CD14-positive monocyte (primary cell): Measurements from ENCODE around the gene UBE2O. TPM values are rescaled to one million over a fixed set of nuclear protein-coding genes. Genes with fewer than 3 reads are reported as not detected.

ENCODE experiments used
- DNase-seq, 3 donors: peaks; one replicate each; pipeline ENCODE4 v3.0.0-alpha.2; 2011 to 2022
- H2AFZ ChIP-seq: 2 replicates; pipeline ENCODE4 v1.6.0; 2012; ENCODE audit warnings: mild to moderate bottlenecking, low read depth, low read length, inconsistent platforms; ENCODE audit not compliant: insufficient read depth, poor library complexity, severe bottlenecking
- H3K27ac ChIP-seq, 2 donors: 1 replicate in 1 of 2; 2 replicates in 1 of 2; pipeline ENCODE4 v1.5.1; 2012 to 2013; ENCODE audit warnings: low read length in 2 of 2, control low read depth in 1 of 2, inconsistent platforms in 1 of 2, low read depth in 1 of 2, mild to moderate bottlenecking in 1 of 2
- H3K27me3 ChIP-seq, 2 donors: one replicate each; pipeline versions ENCODE4 v1.6.0 to v1.6.1; 2011 to 2013; ENCODE audit warnings: low read length in 2 of 2; ENCODE audit not compliant: control insufficient read depth in 2 of 2, insufficient read depth in 2 of 2
- H3K36me3 ChIP-seq, 2 donors: replicated peaks in 1 of 2; 1 replicate in 1 of 2; 2 replicates in 1 of 2; pipeline versions ENCODE4 v1.5.1 to v1.6.1; 2012 to 2013; ENCODE audit warnings: low read length in 2 of 2, control low read depth in 1 of 2, inconsistent platforms in 1 of 2, mild to moderate bottlenecking in 1 of 2; ENCODE audit not compliant: insufficient read depth in 2 of 2, control insufficient read depth in 1 of 2
- H3K4me1 ChIP-seq, 2 donors: 1 replicate in 1 of 2; 2 replicates in 1 of 2; pipeline versions ENCODE4 v1.5.1 to v1.6.1; 2012 to 2013; ENCODE audit warnings: low read length in 2 of 2, control low read depth in 1 of 2, inconsistent platforms in 1 of 2, mild to moderate bottlenecking in 1 of 2, moderate library complexity in 1 of 2; ENCODE audit not compliant: insufficient read depth in 2 of 2, control insufficient read depth in 1 of 2
- H3K4me2 ChIP-seq: replicated peaks from 2 replicates; pipeline ENCODE3; 2012; ENCODE audit warnings: low read length, moderate library complexity, mild to moderate bottlenecking; ENCODE audit not compliant: poor library complexity, severe bottlenecking; ENCODE audit errors: extremely low read depth
- H3K4me3 ChIP-seq, 3 experiments: fragments of 200-600 bp in 1 of 3; sonication (generic) in 1 of 3; replicated peaks in 1 of 3; 1 replicate in 2 of 3; 2 replicates in 1 of 3; pipeline ENCODE4 v1.5.1; 2011 to 2013; ENCODE audit warnings: low read length in 3 of 3, mild to moderate bottlenecking in 3 of 3, control low read depth in 2 of 3, low read depth in 2 of 3, inconsistent platforms in 1 of 3, moderate library complexity in 1 of 3
- H3K79me2 ChIP-seq: 2 replicates; pipeline ENCODE4 v1.6.0; 2012; ENCODE audit warnings: mild to moderate bottlenecking, control low read depth, inconsistent platforms, low read length, moderate library complexity; ENCODE audit not compliant: insufficient read depth
- H3K9ac ChIP-seq: 2 replicates; pipeline ENCODE4 v1.6.0; 2017; ENCODE audit warnings: low read length, mild to moderate bottlenecking; ENCODE audit not compliant: insufficient read depth, poor library complexity, severe bottlenecking
- H3K9me3 ChIP-seq, 2 donors: replicated peaks in 1 of 2; 1 replicate in 1 of 2; 2 replicates in 1 of 2; pipeline versions ENCODE4 v1.5.1 to v1.6.1; 2012 to 2013; ENCODE audit warnings: low read length in 2 of 2, control low read depth in 1 of 2; ENCODE audit not compliant: control insufficient read depth in 1 of 2, insufficient read depth in 1 of 2
- H4K20me1 ChIP-seq: 2 replicates; pipeline ENCODE4 v1.6.0; 2012; ENCODE audit warnings: mild to moderate bottlenecking, low read length, control low read depth, moderate library complexity; ENCODE audit not compliant: insufficient read depth
- H3K27ac Mint-ChIP-seq, 7 donors: one replicate each; pipeline ENCODE4 v1.8.0; 2020; ENCODE audit warnings: mild to moderate bottlenecking in 7 of 7, mixed read lengths in 7 of 7, moderate library complexity in 6 of 7, inconsistent platforms in 2 of 7
- H3K27me3 Mint-ChIP-seq, 3 donors: one replicate each; pipeline ENCODE4 v1.8.0; 2021 to 2022; ENCODE audit warnings: low read depth in 3 of 3, mild to moderate bottlenecking in 3 of 3, mixed read lengths in 3 of 3, moderate library complexity in 3 of 3, inconsistent platforms in 1 of 3
- H3K36me3 Mint-ChIP-seq, 2 donors: one replicate each; pipeline ENCODE4 v1.8.0; 2020; ENCODE audit warnings: mixed read lengths in 2 of 2, inconsistent platforms in 1 of 2, mild to moderate bottlenecking in 1 of 2
- H3K4me1 Mint-ChIP-seq: one replicate; pipeline ENCODE4 v1.8.0; 2020; ENCODE audit warnings: mild to moderate bottlenecking, mixed read lengths
- H3K4me3 Mint-ChIP-seq, 2 donors: one replicate each; pipeline ENCODE4 v1.8.0; 2020; ENCODE audit warnings: mild to moderate bottlenecking in 2 of 2, mixed read lengths in 2 of 2, moderate library complexity in 1 of 2
- H3K9me3 Mint-ChIP-seq, 7 donors: one replicate each; pipeline ENCODE4 v1.8.0; 2020 to 2022; ENCODE audit warnings: mixed read lengths in 7 of 7, mild to moderate bottlenecking in 6 of 7, moderate library complexity in 6 of 7, inconsistent platforms in 2 of 7
- WGBS: methylation state at CpG from one replicate; pipeline ENCODE4 v1.1.5; 2013; ENCODE audit warnings: missing lambda C conversion rate; ENCODE audit not compliant: insufficient coverage; 5-methylcytosine and 5-hydroxymethylcytosine counted together
- intact Hi-C, 2 donors: fragments of 100-400 bp; cut with micrococcal nuclease; formaldehyde crosslinking; loops; one replicate each; pipeline versions ENCODE4 v1.15.0 to v1.15.1; 2023
- polyA plus RNA-seq, 3 donors: library from polyadenylated mRNA; depleted of rRNA in 1 of 3; unstranded in 2 of 3; stranded (reverse) in 1 of 3; fragments of 300-500 nt in 2 of 3; fragments of >200 nt in 1 of 3; fragmentation: Illumina TruSeq in 2 of 3; gene quantifications; 1 replicate in 2 of 3; 2 replicates in 1 of 3; pipeline ENCODE4 v1.2.3, GENCODE V29; 2012 to 2021
- TF ChIP-seq, protein P1 (sequence below): fragments of 200-600 bp; IDR thresholded peaks from one replicate; pipeline ENCODE4 v1.8.0; 2022; ENCODE audit warnings: antibody characterized with exemption, mild to moderate bottlenecking

Gene UBE2O
- polyA plus RNA-seq, 3 donors, result 1.3 to 15.1 (median 4.5) TPM

DNA sequence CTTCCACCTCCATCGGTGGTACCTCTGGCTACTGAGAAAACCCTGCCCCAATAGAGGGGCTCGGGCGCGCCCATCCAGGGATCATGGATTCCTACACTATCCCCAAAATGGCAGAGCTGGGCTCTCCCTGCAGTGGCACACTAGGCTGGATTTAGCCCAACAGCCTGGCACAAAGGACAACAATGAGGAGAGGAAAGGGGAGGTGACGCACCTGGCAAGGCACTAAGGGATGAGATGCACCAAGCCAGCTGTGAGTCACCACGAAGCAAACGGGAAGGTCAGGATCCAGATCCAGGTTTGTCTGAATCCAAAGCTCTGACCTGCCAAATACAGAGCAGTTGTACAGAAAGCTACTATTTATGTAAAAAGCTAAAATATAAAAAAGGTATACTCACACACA lies 18.1 kb downstream of the UBE2O start:
- Histone ChIP-seq H3K9ac (no peak overlapping the region), H3K27ac (no peak overlapping the region), H3K4me2 (no peak overlapping the region), H3K79me2 (peaks cover 55% of the 10 kb centered on the region), H3K9me3 (no peaks in the 10 kb centered on the region), H3K4me1 (no peaks in the 10 kb centered on the region), H3K36me3 (no peaks in the 10 kb centered on the region), H4K20me1 (peaks cover 85% of the 10 kb centered on the region), H3K27me3 (no peaks in the 10 kb centered on the region), H3K4me3 (no peak overlapping the region), H2AFZ (no peak overlapping the region)
- H3K9me3 Mint-ChIP-seq, result no peaks in the 10 kb centered on the region
- H3K27ac Mint-ChIP-seq, result peak overlapping the region in 1 of 7 donors; percentile 39
- intact Hi-C loops, result no loop called here
- peaks cover 13 to 16% of the 10 kb centered on the region in 2 donors for H3K36me3 Mint-ChIP-seq
- no peak overlapping the region for H3K4me3 Mint-ChIP-seq
- no peak for DNase-seq
- TF ChIP-seq, protein P1, sequence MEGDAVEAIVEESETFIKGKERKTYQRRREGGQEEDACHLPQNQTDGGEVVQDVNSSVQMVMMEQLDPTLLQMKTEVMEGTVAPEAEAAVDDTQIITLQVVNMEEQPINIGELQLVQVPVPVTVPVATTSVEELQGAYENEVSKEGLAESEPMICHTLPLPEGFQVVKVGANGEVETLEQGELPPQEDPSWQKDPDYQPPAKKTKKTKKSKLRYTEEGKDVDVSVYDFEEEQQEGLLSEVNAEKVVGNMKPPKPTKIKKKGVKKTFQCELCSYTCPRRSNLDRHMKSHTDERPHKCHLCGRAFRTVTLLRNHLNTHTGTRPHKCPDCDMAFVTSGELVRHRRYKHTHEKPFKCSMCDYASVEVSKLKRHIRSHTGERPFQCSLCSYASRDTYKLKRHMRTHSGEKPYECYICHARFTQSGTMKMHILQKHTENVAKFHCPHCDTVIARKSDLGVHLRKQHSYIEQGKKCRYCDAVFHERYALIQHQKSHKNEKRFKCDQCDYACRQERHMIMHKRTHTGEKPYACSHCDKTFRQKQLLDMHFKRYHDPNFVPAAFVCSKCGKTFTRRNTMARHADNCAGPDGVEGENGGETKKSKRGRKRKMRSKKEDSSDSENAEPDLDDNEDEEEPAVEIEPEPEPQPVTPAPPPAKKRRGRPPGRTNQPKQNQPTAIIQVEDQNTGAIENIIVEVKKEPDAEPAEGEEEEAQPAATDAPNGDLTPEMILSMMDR, result no peak
- 93% methylated on average over 3 of the region's 7 CpGs for WGBS
- H3K4me1 Mint-ChIP-seq, result peaks cover 12% of the 10 kb centered on the region
- H3K27me3 Mint-ChIP-seq, result peaks cover 0 to 1% (median 0%) of the 10 kb centered on the region in 3 donors

GRCh38 chr17:76433693-76434092 lies 19.3 kb downstream of the UBE2O start:
- TF ChIP-seq, protein P1, result no peak
- Histone ChIP-seq H3K4me2 (no peak overlapping the region), H3K4me3 (no peak overlapping the region), H4K20me1 (peaks cover 80% of the 10 kb centered on the region), H3K27me3 (no peaks in the 10 kb centered on the region), H3K79me2 (peaks cover 47% of the 10 kb centered on the region), H2AFZ (no peak overlapping the region), H3K9ac (no peak overlapping the region), H3K4me1 (no peaks in the 10 kb centered on the region), H3K9me3 (no peaks in the 10 kb centered on the region), H3K27ac (no peak overlapping the region), H3K36me3 (no peaks in the 10 kb centered on the region)
- WGBS, result no CpG with 5 or more reads among the region's 9 CpGs
- H3K4me3 Mint-ChIP-seq, result no peak overlapping the region
- intact Hi-C loops, result no loop called here
- H3K27me3 Mint-ChIP-seq, result peaks cover 0 to 1% (median 0%) of the 10 kb centered on the region in 3 donors
- H3K9me3 Mint-ChIP-seq, result no peaks in the 10 kb centered on the region
- peaks cover 12 to 14% of the 10 kb centered on the region in 2 donors for H3K36me3 Mint-ChIP-seq
- DNase-seq, result no peak
- H3K4me1 Mint-ChIP-seq, result peaks cover 9% of the 10 kb centered on the region
- H3K27ac Mint-ChIP-seq, result peak overlapping the region in 1 of 7 donors; percentile 5
